ENCODE results near the gene NMNAT3. TPM values are rescaled to one million over a fixed set of nuclear protein-coding genes. Genes with fewer than 3 reads are reported as not detected.
"Not testable (repeated sequence)": the region's sequence is repeated elsewhere in the genome, so short reads cannot be mapped to it uniquely, and the experiment has no call there.

Gene NMNAT3
- total RNA-seq, 1 donor = 28.8 TPM

DNA sequence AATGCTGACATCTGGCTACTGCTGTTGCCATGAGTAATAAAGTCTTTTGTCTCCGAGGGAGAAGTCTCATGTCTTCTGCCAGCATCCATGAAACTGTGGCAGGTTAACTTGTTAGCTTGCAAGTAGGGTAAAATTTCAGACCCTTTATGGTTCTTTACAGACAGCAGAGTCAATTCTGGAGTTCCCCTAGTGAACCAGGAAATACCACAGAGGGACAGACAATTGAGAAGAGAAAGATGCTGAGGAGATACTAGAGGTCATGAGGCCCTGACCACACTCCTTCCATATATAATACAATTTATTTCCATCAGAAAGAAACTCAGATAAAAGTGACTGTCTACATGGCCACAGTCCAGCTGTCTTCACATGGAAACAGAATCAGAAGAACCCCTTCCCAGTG is 38.1 kb downstream of the NMNAT3 start:
- DNase-seq (ENCODE audit: low read depth in 2 of 3, low spot score in 2 of 3) = no peak

- no peak for DNase-seq (ENCODE audit: low read depth in 2 of 3, low spot score in 2 of 3)
Measured at GRCh38 chr3:139638518-139638917, 39.3 kb downstream of the NMNAT3 start.

GRCh38 chr3:139636511-139636910 is 41.3 kb downstream of the NMNAT3 start:
- DNase-seq (ENCODE audit: low read depth in 2 of 3, low spot score in 2 of 3) = no peak

GRCh38 chr3:139634111-139634635 is 43.6 kb downstream of the NMNAT3 start:
- DNase-seq (ENCODE audit: low read depth in 2 of 3, low spot score in 2 of 3) = no peak

DNA sequence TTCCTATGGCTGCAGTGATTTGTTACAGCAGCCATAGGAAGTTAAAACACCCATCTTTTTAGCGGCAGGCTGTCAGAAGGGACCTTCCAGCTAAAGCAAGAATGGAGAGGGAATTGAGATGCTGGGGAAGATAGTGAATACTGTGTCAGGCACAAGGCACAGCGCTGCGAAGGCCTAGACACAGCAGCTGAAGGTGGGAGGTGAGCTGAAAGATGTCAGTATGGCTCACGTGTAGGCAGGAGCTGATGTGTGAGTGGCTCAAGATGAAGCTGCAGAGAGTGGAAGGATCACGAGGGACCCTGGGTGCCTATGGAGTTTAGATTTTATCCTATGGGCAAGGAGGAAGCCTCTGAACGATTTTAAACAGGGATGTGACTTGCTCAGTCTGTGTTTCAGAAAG is 44.3 kb downstream of the NMNAT3 start:
- DNase-seq (ENCODE audit: low read depth in 2 of 3, low spot score in 2 of 3) = no peak

- DNase-seq (ENCODE audit: low read depth in 2 of 3, low spot score in 2 of 3) = no peak
Measured at GRCh38 chr3:139630542-139630941, 47.2 kb downstream of the NMNAT3 start.

- no peak for DNase-seq (ENCODE audit: low read depth in 2 of 3, low spot score in 2 of 3)
Measured at GRCh38 chr3:139629033-139629432, 48.7 kb downstream of the NMNAT3 start.

- no peak for DNase-seq (ENCODE audit: low read depth in 2 of 3, low spot score in 2 of 3)
Measured at GRCh38 chr3:139627759-139628158, 50.0 kb downstream of the NMNAT3 start.

DNA sequence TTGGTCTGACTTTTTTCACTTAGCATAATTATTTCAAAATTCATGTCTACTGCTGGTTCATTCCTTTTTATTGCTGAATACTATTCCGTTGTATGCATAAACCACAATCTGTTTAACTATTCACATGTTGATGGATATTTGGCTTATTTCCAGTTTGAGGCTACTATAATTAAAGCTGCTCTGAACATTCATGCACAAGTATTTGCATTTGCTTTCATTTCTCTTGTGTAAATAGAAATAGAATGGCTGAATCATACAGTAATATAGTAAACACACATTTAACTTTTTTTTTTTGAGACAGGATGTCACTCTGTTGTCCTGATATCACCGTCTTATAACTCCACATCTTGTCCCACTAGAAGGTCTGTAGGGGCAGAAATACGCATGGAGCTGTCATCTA is 57.3 kb downstream of the NMNAT3 start:
- no peak for DNase-seq (ENCODE audit: low read depth in 2 of 3, low spot score in 2 of 3)

GRCh38 chr3:139619484-139619883 is 58.3 kb downstream of the NMNAT3 start:
- peak in 1 of 3 donors; percentile 37 for DNase-seq (ENCODE audit: low read depth in 2 of 3, low spot score in 2 of 3)

GRCh38 chr3:139617672-139618268 is 60.0 kb downstream of the NMNAT3 start:
- no peak for DNase-seq (ENCODE audit: low read depth in 2 of 3, low spot score in 2 of 3)

GRCh38 chr3:139611528-139611927 is 66.2 kb downstream of the NMNAT3 start:
- DNase-seq (ENCODE audit: low read depth in 2 of 3, low spot score in 2 of 3) = no peak

- DNase-seq (ENCODE audit: low read depth in 2 of 3, low spot score in 2 of 3) = no peak
Measured at GRCh38 chr3:139610886-139611285, 66.9 kb downstream of the NMNAT3 start.

DNA sequence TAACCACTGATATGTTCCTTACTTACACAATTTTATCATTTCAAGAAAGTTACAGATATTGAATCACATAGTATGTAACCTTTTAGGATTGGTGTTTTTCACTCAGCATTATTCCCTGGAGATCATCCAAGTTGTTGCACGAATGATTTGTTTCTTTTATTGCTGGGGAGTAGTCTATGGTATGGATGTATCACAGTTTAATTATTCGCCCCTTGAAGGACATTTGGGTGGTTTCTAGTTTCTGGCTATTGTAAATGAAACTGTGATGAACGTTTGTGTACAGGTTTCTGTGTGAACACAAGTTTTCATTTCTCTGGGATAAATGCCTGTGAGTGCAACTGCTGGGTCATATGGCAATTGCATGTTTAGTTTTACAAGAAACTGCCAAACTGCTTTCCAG is 68.8 kb downstream of the NMNAT3 start:
- DNase-seq (ENCODE audit: low read depth in 2 of 3, low spot score in 2 of 3) = no peak

DNA sequence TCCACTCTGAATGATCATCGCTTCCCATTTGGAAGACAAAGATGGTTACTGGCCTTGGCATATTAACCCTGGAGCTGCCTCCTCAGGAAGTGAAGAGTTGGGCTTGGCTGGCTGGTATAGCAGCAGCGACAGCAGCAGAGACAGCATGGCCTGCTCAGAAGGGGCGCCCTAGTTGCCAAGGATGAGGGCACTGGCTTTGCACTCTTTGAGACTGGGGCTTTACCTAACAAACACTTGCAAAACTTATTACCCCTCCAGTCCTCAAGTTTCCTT is 69.7 kb downstream of the NMNAT3 start:
- DNase-seq (ENCODE audit: low read depth in 2 of 3, low spot score in 2 of 3) = no peak

GRCh38 chr3:139607257-139608107 is 70.3 kb downstream of the NMNAT3 start:
- no peak for DNase-seq (ENCODE audit: low read depth in 2 of 3, low spot score in 2 of 3)

- no peak for DNase-seq (ENCODE audit: low read depth in 2 of 3, low spot score in 2 of 3)
Measured at GRCh38 chr3:139602003-139602402, 75.8 kb downstream of the NMNAT3 start.

DNA sequence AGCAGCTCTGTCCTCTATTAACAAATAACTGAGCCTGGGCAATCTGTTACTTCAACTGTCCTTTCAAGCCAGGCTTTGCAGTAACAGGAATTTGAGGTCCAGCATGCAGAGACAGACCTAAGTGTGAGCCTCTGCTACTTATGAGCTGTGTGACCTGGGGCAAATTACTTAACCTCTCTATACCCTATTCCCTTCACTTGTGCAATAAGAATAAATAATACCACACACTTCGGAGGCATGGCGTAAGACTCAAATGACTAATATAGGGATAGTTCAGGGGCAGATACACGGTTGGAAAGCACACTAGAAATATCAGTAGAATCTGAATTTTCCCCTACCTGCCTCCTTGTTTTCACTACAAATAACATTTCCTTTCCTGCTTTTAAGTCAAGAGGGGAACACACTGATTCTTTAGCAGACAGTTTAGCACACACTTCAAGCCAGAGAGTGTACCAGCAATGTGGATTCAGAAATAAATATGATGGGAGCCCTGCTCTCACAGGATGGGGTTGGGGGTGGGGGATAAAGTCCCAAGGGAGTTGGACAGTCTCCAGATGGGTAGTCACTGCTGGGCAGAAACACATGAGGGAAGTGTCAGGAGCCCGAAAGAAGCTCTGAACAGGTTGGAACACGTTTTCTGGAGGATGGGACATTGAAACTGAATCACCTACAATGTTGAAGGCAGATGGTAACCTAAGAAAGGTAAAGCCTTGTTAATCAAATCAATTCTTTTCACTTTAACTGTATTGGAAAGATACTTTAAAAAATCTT is 76.4 kb downstream of the NMNAT3 start:
- DNase-seq (ENCODE audit: low read depth in 2 of 3, low spot score in 2 of 3) = no peak

DNA sequence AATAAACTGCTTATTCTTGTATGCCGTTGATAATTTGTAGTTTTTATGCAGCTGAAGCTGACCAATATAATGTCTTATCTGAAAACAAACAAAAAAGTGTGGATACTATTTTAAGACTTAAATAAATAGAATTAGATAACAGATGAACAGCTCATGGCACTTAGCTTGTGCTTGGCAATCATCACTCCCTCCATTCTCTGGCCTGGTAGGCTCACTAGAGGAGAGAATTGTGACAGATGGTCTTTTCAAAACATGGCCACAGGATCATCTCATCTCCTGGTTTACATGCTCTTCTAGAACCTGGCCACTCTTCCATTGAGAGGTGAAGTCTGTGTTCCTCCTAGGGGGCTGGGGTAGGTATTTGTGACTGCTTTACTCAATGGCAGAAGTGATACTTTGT is 79.8 kb downstream of the NMNAT3 start:
- DNase-seq (ENCODE audit: low read depth in 2 of 3, low spot score in 2 of 3) = no peak

DNA sequence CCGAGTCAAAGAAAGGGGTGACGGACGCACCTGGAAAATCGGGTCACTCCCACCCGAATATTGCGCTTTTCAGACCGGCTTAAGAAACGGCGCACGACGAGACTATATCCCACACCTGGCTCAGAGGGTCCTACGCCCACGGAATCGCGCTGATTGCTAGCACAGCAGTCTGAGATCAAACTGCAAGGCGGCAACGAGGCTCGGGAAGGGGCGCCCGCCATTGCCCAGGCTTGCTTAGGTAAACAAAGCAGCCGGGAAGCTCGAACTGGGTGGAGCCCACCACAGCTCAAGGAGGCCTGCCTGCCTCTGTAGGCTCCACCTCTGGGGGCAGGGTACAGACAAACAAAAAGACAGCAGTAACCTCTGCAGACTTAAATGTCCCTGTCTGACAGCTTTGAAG is 86.6 kb downstream of the NMNAT3 start:
- DNase-seq (ENCODE audit: low read depth in 2 of 3, low spot score in 2 of 3) = not testable (repeated sequence)

GRCh38 chr3:139588450-139588849 is 89.3 kb downstream of the NMNAT3 start:
- peak in 1 of 3 donors; percentile 54 for DNase-seq (ENCODE audit: low read depth in 2 of 3, low spot score in 2 of 3)

DNA sequence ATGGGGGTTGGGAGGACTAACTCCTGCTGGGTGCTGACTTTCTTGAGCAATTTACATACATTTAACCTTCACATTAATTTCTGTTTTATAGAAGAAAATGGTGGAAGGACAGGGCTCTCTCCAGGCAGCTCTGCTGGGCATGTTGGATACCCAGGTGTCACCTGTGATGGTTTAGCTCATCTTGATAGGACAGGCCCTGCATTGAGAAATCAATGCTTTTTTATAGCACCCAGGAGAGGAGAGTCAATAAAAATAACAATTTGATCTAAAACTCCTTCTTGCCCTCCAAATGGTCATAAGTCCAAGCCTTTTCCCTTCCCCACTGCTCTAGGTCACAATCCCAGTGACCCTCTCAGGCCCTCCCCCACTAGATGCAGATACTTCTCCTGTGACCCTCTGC is 90.0 kb downstream of the NMNAT3 start:
- DNase-seq (ENCODE audit: low read depth in 2 of 3, low spot score in 2 of 3) = no peak
